HEK293 (cell line): ENCODE results near the gene NUMA1.

Experiments
- CTCF ChIA-PET: fragments of 350-600 bp; formaldehyde crosslinking; extraction: SDS; loops from one replicate; lab custom pipeline; 2021; ENCODE audit warnings: antibody characterized with exemption; lab: Yijun Ruan, JAX
- POLR2A ChIA-PET: fragments of 300-600 bp; formaldehyde crosslinking; extraction: SDS; loops from one replicate; lab custom pipeline; 2020; ENCODE audit warnings: antibody characterized with exemption, inconsistent platforms; lab: Yijun Ruan, JAX
- H3K27ac ChIP-seq: fragments of 200-500 bp; sonication (Bioruptor generic); 2 replicates; pipeline ENCODE4 v1.5.1; 2014; ENCODE audit warnings: low read depth, low read length, control low read depth, inconsistent platforms; ENCODE audit errors: extremely low read depth
- H3K36me3 ChIP-seq, 2 experiments: fragments of 200-500 bp in 1 of 2; sonication (Bioruptor generic) in 1 of 2; 1 replicate in 1 of 2; 2 replicates in 1 of 2; pipeline ENCODE4 v1.5.1; 2014 to 2017; ENCODE audit warnings: inconsistent platforms in 2 of 2, low read length in 2 of 2; ENCODE audit not compliant: control insufficient read depth in 2 of 2, insufficient read depth in 1 of 2
- H3K4me1 ChIP-seq: fragments of 200-500 bp; sonication (Bioruptor generic); 2 replicates; pipeline ENCODE4 v1.5.1; 2014; ENCODE audit warnings: mild to moderate bottlenecking, low read length, inconsistent platforms; ENCODE audit not compliant: control insufficient read depth, insufficient read depth
- H3K4me3 ChIP-seq: 2 replicates; pipeline ENCODE4 v1.5.1; 2011; ENCODE audit warnings: low read depth, mild to moderate bottlenecking, control low read depth, low read length, moderate library complexity
- H3K9me3 ChIP-seq: fragments of 200-500 bp; sonication (Bioruptor generic); 2 replicates; pipeline ENCODE4 v1.5.1; 2014; ENCODE audit warnings: low read depth, low read length, inconsistent platforms; ENCODE audit not compliant: control insufficient read depth, insufficient read depth
- EGR2 ChIP-seq: fragments of 450-650 bp; formaldehyde crosslinking; IDR thresholded peaks from 2 replicates; pipeline ENCODE4 v1.5.1; 2016; ENCODE audit warnings: low read depth, missing biosample characterization, missing genetic modification characterization
- HOXD13 ChIP-seq: sonication (generic); formaldehyde crosslinking; IDR thresholded peaks from 2 replicates; pipeline ENCODE4 v1.8.0; 2022; ENCODE audit warnings: missing genetic modification reagents, borderline replicate concordance
- SP7 ChIP-seq: fragments of 450-650 bp; formaldehyde crosslinking; IDR thresholded peaks from 2 replicates; pipeline ENCODE4 v1.5.1; 2016; ENCODE audit warnings: missing biosample characterization, missing genetic modification characterization
- YY2 ChIP-seq: fragments of 450-650 bp; formaldehyde crosslinking; IDR thresholded peaks from 2 replicates; pipeline ENCODE4 v1.5.1; 2016; ENCODE audit warnings: missing biosample characterization, missing genetic modification characterization
- ZBTB17 ChIP-seq: fragments of 450-650 bp; formaldehyde crosslinking; IDR thresholded peaks from 2 replicates; pipeline ENCODE4 v1.5.1; 2016; ENCODE audit warnings: missing biosample characterization, missing genetic modification characterization
- ZBTB21 ChIP-seq: fragments of 450-650 bp; formaldehyde crosslinking; IDR thresholded peaks from 2 replicates; pipeline ENCODE4 v1.5.1; 2017; ENCODE audit warnings: missing biosample characterization, missing genetic modification characterization
- ZBTB48 ChIP-seq: fragments of 450-650 bp; formaldehyde crosslinking; IDR thresholded peaks from 2 replicates; pipeline ENCODE4 v1.5.1; 2016; ENCODE audit warnings: missing biosample characterization, missing genetic modification characterization
- ZFP69B ChIP-seq: fragments of 450-650 bp; formaldehyde crosslinking; IDR thresholded peaks from 2 replicates; pipeline ENCODE4 v1.5.1; 2016; ENCODE audit warnings: missing biosample characterization, missing genetic modification characterization
- ZNF174 ChIP-seq: fragments of 450-650 bp; formaldehyde crosslinking; IDR thresholded peaks from 2 replicates; pipeline ENCODE4 v1.5.0; 2017; ENCODE audit warnings: missing biosample characterization, mild to moderate bottlenecking, missing genetic modification characterization
- ZNF175 ChIP-seq: fragments of 450-650 bp; formaldehyde crosslinking; IDR thresholded peaks from 2 replicates; pipeline ENCODE4 v1.5.1; 2016; ENCODE audit warnings: missing biosample characterization, missing genetic modification characterization
- ZNF221 ChIP-seq: fragments of 450-650 bp; formaldehyde crosslinking; IDR thresholded peaks from 2 replicates; pipeline ENCODE4 v1.5.1; 2017; ENCODE audit warnings: missing biosample characterization, missing genetic modification characterization, borderline replicate concordance
- ZNF274 ChIP-seq, 2 experiments: fragments of 200-500 bp in 1 of 2; fragments of 450-650 bp in 1 of 2; sonication (Bioruptor generic) in 1 of 2; formaldehyde crosslinking in 1 of 2; IDR thresholded peaks; 2 replicates each; pipeline versions ENCODE4 v1.5.1 to v1.6.1; 2014 to 2016; ENCODE audit warnings: borderline replicate concordance in 1 of 2, inconsistent platforms in 1 of 2, low read length in 1 of 2, missing biosample characterization in 1 of 2, missing genetic modification characterization in 1 of 2
- ZNF341 ChIP-seq: fragments of 450-650 bp; formaldehyde crosslinking; IDR thresholded peaks from 2 replicates; pipeline ENCODE4; 2016; ENCODE audit warnings: low read depth, missing biosample characterization, missing genetic modification characterization
- ZNF37A ChIP-seq: fragments of 450-650 bp; IDR thresholded peaks from 2 replicates; pipeline ENCODE4 v1.5.1; 2018; ENCODE audit warnings: missing biosample characterization, missing genetic modification characterization
- ZNF510 ChIP-seq: fragments of 450-650 bp; formaldehyde crosslinking; IDR thresholded peaks from 2 replicates; pipeline ENCODE4 v1.5.1; 2018; ENCODE audit warnings: mild to moderate bottlenecking, missing genetic modification characterization, missing biosample characterization; ENCODE audit not compliant: insufficient replicate concordance
- ZNF521 ChIP-seq: fragments of 450-650 bp; formaldehyde crosslinking; IDR thresholded peaks from 2 replicates; pipeline ENCODE4 v1.5.1; 2017; ENCODE audit warnings: missing biosample characterization, mild to moderate bottlenecking, missing genetic modification characterization
- ZNF530 ChIP-seq: fragments of 450-650 bp; formaldehyde crosslinking; IDR thresholded peaks from 2 replicates; pipeline ENCODE4 v1.5.1; 2016; ENCODE audit warnings: low read depth, missing biosample characterization, missing genetic modification characterization
- ZNF600 ChIP-seq: fragments of 450-650 bp; formaldehyde crosslinking; IDR thresholded peaks from 2 replicates; pipeline ENCODE4 v1.5.1; 2016; ENCODE audit warnings: missing biosample characterization, missing genetic modification characterization
- ZNF624 ChIP-seq: fragments of 450-650 bp; formaldehyde crosslinking; IDR thresholded peaks from 2 replicates; pipeline ENCODE4 v1.5.1; 2017; ENCODE audit warnings: missing biosample characterization, missing genetic modification characterization
- ZNF677 ChIP-seq: fragments of 450-650 bp; IDR thresholded peaks from 2 replicates; pipeline ENCODE4 v1.5.0; 2018; ENCODE audit warnings: missing biosample characterization, mild to moderate bottlenecking, missing genetic modification characterization, moderate library complexity
- ZNF76 ChIP-seq: fragments of 450-650 bp; formaldehyde crosslinking; IDR thresholded peaks from 2 replicates; pipeline ENCODE4; 2016; ENCODE audit warnings: low read depth, missing biosample characterization, missing genetic modification characterization, borderline replicate concordance
- ZNF777 ChIP-seq: fragments of 450-650 bp; formaldehyde crosslinking; IDR thresholded peaks from 2 replicates; pipeline ENCODE4 v1.5.1; 2017; ENCODE audit warnings: missing biosample characterization, missing genetic modification characterization, borderline replicate concordance
- ZSCAN16 ChIP-seq: fragments of 450-650 bp; formaldehyde crosslinking; IDR thresholded peaks from 2 replicates; pipeline ENCODE4 v1.5.1; 2016; ENCODE audit warnings: missing biosample characterization, missing genetic modification characterization
- TF ChIP-seq, protein P1 (sequence below): fragments of 450-650 bp; formaldehyde crosslinking; IDR thresholded peaks from 2 replicates; pipeline ENCODE4 v1.5.1; 2017; ENCODE audit warnings: missing biosample characterization, missing genetic modification characterization
- TF ChIP-seq, protein P2 (sequence below): fragments of 450-650 bp; formaldehyde crosslinking; IDR thresholded peaks from 2 replicates; pipeline ENCODE4 v1.5.1; 2016; ENCODE audit warnings: missing biosample characterization, missing genetic modification characterization
- TF ChIP-seq, protein P3 (sequence below): fragments of 450-650 bp; formaldehyde crosslinking; IDR thresholded peaks from 2 replicates; pipeline ENCODE4 v1.5.1; 2016; ENCODE audit warnings: missing biosample characterization, missing genetic modification characterization

Gene NUMA1

DNA sequence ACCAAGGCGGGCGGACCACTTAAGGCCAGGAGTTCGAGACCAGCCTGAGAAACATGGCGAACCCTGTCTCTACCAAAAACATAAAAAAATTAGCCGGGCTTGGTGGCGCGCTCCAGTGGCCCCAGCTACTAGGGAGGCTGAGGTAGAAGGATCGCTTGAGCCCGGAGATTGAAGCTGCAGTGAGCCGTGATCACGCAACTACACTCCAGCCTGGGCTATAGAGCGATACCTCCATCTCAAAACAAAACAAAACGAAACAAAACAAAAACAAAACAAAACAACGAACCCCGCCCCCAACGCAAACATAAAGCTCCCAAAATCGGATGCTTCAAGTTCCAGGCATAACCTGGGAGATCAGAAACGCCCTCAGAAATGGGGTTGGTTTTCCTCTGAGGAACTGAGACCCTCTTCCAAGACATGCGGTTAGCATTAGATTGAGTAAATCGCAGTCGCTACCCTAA is 872 bp upstream of the NUMA1 start:
- Histone ChIP-seq H3K4me1 (no peaks in the 10 kb centered on the region), H3K9me3 (no peaks in the 10 kb centered on the region), H3K4me3 (peak overlapping the region; percentile 57), H3K27ac (no peak overlapping the region; the same call in 1 of the 2 replicates), H3K36me3 (peaks cover 0 to 4% of the 10 kb centered on the region in 2 experiments; a peak in 2 of 3 replicates)
- ChIA-PET POLR2A (interaction anchor here (0.6 to 1.8 kb wide), 5 partner anchors 13 to 49 kb away, joined by 3 to 6 read pairs (median 3); partner anchors contain the start of gene ANAPC15), CTCF (interaction anchor here (0.6 to 2.3 kb wide), 6 partner anchors 10 to 374 kb away, joined by 3 to 17 read pairs (median 6); no protein-coding TSS in a partner anchor)
- no peak for TF ChIP-seq ZNF221 (tag by site-specific recombination)
- TF ChIP-seq, protein P1, sequence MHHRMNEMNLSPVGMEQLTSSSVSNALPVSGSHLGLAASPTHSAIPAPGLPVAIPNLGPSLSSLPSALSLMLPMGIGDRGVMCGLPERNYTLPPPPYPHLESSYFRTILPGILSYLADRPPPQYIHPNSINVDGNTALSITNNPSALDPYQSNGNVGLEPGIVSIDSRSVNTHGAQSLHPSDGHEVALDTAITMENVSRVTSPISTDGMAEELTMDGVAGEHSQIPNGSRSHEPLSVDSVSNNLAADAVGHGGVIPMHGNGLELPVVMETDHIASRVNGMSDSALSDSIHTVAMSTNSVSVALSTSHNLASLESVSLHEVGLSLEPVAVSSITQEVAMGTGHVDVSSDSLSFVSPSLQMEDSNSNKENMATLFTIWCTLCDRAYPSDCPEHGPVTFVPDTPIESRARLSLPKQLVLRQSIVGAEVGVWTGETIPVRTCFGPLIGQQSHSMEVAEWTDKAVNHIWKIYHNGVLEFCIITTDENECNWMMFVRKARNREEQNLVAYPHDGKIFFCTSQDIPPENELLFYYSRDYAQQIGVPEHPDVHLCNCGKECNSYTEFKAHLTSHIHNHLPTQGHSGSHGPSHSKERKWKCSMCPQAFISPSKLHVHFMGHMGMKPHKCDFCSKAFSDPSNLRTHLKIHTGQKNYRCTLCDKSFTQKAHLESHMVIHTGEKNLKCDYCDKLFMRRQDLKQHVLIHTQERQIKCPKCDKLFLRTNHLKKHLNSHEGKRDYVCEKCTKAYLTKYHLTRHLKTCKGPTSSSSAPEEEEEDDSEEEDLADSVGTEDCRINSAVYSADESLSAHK (tag by site-specific recombination): 0 out of 2 replicates have a peak, but pooled peaks have one; percentile 2

DNA sequence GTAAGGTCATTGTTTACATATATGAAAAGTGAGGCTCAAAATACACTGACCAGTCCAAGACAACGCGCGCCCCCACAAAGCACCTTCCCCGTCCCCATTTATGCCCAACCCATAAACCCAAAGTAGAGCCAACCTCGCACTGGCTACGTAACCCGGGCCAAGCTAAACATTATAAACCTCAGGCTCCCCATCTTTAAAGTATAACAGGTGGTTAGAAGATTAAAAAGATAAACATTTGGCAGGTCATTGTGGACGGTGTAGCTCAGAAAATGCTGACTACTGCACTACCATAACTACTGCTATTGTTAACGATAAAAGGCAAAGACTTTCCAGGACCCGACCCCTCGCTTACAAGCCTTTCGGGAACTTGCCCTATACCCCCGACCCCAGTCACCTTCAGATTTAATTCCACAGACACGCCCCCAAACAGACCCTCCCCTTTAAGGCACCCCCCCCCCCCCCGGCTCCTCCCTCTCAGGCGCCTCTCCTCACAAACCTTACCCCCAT is 470 bp downstream of the NUMA1 start:
- H3K4me3 ChIP-seq: peak overlapping the region; percentile 77
- no peaks in the 10 kb centered on the region for H3K9me3 ChIP-seq
- no peaks in the 10 kb centered on the region for H3K4me1 ChIP-seq
- peak overlapping the region; percentile 57 for H3K27ac ChIP-seq
- POLR2A ChIA-PET: interaction anchor here (0.8 kb wide), 2 partner anchors 41 to 351 kb away, joined by 4 to 7 read pairs; no protein-coding TSS in a partner anchor
- H3K36me3 ChIP-seq: peaks cover 0 to 8% of the 10 kb centered on the region in 2 experiments; a peak in 2 of 3 replicates
- CTCF ChIA-PET: interaction anchor here (2.5 kb wide), 1 partner anchor 55 kb away, joined by 22 read pairs; no protein-coding TSS in a partner anchor
- no peak for TF ChIP-seq ZNF677
- no peak for TF ChIP-seq ZNF600
- TF ChIP-seq ZBTB21 (tag by site-specific recombination): no peak
- TF ChIP-seq, protein P2, sequence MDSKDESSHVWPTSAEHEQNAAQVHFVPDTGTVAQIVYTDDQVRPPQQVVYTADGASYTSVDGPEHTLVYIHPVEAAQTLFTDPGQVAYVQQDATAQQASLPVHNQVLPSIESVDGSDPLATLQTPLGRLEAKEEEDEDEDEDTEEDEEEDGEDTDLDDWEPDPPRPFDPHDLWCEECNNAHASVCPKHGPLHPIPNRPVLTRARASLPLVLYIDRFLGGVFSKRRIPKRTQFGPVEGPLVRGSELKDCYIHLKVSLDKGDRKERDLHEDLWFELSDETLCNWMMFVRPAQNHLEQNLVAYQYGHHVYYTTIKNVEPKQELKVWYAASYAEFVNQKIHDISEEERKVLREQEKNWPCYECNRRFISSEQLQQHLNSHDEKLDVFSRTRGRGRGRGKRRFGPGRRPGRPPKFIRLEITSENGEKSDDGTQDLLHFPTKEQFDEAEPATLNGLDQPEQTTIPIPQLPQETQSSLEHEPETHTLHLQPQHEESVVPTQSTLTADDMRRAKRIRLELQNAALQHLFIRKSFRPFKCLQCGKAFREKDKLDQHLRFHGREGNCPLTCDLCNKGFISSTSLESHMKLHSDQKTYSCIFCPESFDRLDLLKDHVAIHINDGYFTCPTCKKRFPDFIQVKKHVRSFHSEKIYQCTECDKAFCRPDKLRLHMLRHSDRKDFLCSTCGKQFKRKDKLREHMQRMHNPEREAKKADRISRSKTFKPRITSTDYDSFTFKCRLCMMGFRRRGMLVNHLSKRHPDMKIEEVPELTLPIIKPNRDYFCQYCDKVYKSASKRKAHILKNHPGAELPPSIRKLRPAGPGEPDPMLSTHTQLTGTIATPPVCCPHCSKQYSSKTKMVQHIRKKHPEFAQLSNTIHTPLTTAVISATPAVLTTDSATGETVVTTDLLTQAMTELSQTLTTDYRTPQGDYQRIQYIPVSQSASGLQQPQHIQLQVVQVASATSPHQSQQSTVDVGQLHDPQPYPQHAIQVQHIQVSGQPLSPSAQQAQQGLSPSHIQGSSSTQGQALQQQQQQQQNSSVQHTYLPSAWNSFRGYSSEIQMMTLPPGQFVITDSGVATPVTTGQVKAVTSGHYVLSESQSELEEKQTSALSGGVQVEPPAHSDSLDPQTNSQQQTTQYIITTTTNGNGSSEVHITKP: no peak; the same call in 1 of the 2 replicates
- TF ChIP-seq ZNF530 (tag by site-specific recombination): no peak
- no peak for TF ChIP-seq ZNF174
- no peak for TF ChIP-seq ZFP69B
- TF ChIP-seq ZNF777 (tag by site-specific recombination): no peak
- no peak for TF ChIP-seq YY2 (tag by site-specific recombination)
- TF ChIP-seq ZNF37A (tag by site-specific recombination): no peak
- TF ChIP-seq ZBTB17 (tag by site-specific recombination): no peak
- TF ChIP-seq ZNF341 (tag by site-specific recombination): no peak
- no peak for TF ChIP-seq ZNF624 (tag by site-specific recombination)
- no peak for TF ChIP-seq ZNF175 (tag by site-specific recombination)
- no peak for TF ChIP-seq ZNF76
- TF ChIP-seq SP7: 0 out of 2 replicates have a peak, but pooled peaks have one; percentile 6
- 0 out of 2 replicates have a peak, but pooled peaks have one; percentile 27 for TF ChIP-seq ZBTB48 (tag by site-specific recombination)
- TF ChIP-seq HOXD13 (CRISPR knock-in tag): no peak
- no peak for TF ChIP-seq ZSCAN16 (tag by site-specific recombination)
- no peak for TF ChIP-seq ZNF510 (tag by site-specific recombination)
- 0 out of 2 replicates have a peak, but pooled peaks have one; percentile 3 for TF ChIP-seq EGR2 (tag by site-specific recombination)
- TF ChIP-seq, protein P3, sequence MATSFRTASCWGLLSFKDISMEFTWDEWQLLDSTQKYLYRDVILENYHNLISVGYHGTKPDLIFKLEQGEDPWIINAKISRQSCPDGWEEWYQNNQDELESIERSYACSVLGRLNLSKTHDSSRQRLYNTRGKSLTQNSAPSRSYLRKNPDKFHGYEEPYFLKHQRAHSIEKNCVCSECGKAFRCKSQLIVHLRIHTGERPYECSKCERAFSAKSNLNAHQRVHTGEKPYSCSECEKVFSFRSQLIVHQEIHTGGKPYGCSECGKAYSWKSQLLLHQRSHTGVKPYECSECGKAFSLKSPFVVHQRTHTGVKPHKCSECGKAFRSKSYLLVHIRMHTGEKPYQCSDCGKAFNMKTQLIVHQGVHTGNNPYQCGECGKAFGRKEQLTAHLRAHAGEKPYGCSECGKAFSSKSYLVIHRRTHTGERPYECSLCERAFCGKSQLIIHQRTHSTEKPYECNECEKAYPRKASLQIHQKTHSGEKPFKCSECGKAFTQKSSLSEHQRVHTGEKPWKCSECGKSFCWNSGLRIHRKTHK: no peak
- TF ChIP-seq ZNF274 (IDR thresholded peaks at IDR 0.05; ENCODE audit: low read length): no peak
- TF ChIP-seq ZNF274 (tag by site-specific recombination; IDR thresholded peaks at IDR 0.05; ENCODE audit: borderline replicate concordance): no peak
- TF ChIP-seq ZNF521: no peak
